ENCODE data around the gene TMPRSS3.

DNA sequence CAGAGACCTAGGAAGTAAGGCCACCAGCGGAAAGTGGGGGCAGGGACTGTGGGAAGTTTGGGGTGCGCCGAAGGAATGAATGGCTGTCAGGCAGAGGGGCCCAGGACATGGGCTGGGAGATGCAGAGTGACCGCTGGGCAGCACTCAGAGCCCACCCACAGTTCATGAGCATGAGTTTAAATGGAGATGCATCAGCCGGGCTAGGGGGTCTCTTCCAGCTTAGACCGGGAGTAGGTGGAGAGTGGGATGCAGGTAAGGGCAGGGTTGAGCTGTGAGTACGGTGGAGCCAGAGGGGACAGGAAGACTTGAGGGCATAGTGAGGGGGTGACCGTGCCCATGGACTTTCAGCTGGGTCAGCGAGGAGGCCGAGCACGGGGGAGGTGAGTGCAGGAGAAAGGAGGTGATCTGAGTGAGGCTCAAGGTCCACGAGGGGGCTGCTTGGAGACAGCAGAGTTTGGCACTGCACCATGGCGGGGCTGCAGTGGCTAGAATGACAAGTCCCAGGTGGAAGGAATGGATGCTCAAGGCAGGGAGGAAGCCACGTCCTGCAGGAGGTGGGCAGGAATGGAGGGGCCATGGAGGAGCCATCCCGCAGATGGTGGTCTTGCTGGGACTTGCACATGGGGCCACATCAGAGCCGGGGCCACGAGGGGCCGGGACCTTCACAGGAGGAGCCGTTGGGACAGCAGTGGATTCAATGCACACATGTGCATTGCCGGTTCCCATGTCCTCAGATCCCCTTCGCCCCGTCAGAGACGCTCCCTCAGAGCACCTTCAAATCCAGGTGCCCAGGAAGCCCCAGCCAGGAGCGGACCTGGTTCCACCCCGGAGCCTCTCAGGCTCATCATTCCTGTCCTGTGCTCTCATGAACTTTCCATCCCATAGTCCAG, 42.7 kb upstream of the TMPRSS3 start:
- TF ChIP-seq, protein P1, sequence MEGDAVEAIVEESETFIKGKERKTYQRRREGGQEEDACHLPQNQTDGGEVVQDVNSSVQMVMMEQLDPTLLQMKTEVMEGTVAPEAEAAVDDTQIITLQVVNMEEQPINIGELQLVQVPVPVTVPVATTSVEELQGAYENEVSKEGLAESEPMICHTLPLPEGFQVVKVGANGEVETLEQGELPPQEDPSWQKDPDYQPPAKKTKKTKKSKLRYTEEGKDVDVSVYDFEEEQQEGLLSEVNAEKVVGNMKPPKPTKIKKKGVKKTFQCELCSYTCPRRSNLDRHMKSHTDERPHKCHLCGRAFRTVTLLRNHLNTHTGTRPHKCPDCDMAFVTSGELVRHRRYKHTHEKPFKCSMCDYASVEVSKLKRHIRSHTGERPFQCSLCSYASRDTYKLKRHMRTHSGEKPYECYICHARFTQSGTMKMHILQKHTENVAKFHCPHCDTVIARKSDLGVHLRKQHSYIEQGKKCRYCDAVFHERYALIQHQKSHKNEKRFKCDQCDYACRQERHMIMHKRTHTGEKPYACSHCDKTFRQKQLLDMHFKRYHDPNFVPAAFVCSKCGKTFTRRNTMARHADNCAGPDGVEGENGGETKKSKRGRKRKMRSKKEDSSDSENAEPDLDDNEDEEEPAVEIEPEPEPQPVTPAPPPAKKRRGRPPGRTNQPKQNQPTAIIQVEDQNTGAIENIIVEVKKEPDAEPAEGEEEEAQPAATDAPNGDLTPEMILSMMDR (conservative IDR thresholded peaks at IDR 0.05), result no peak
- TF ChIP-seq ZFX (IDR thresholded peaks at IDR 0.05), result no peak
